H1 (cell line): ENCODE data around the gene UTP14C.

ENCODE experiments used
- CBX8 ChIP-seq: fragments of 300-800, 300-1000 bp; sonication (generic); IDR thresholded peaks from 2 replicates; pipeline ENCODE4 v1.7.1; 2016; ENCODE audit warnings: low read depth, low read length, borderline replicate concordance
- CTCF ChIP-seq, 3 experiments: IDR thresholded peaks; 1 replicate in 2 of 3; 2 replicates in 1 of 3; pipeline versions ENCODE4 v1.5.1 to v1.6.1; 2011; ENCODE audit warnings: low read length in 3 of 3, mild to moderate bottlenecking in 3 of 3, inconsistent platforms in 2 of 3, low read depth in 1 of 3, moderate library complexity in 1 of 3; ENCODE audit not compliant: insufficient read depth in 1 of 3; ENCODE audit errors: control extremely low read depth in 1 of 3
- EZH2 ChIP-seq: fragments of 200-600 bp; sonication (generic); IDR thresholded peaks from 2 replicates; pipeline ENCODE4 v1.7.1; 2012; ENCODE audit warnings: low read depth, mild to moderate bottlenecking, moderate library complexity, low read length, inconsistent platforms; ENCODE audit not compliant: severe bottlenecking
- GTF2F1 ChIP-seq: IDR thresholded peaks from 2 replicates; pipeline ENCODE4 v1.6.1; 2012; ENCODE audit warnings: low read depth, low read length, improper control_type of control experiment, borderline replicate concordance
- JUN ChIP-seq: IDR thresholded peaks from 2 replicates; pipeline ENCODE4 v1.6.1; 2011; ENCODE audit warnings: low read depth, mild to moderate bottlenecking, improper control_type of control experiment, low read length
- MAFK ChIP-seq: IDR thresholded peaks from 2 replicates; pipeline ENCODE4 v1.6.1; 2012; ENCODE audit warnings: low read depth, mild to moderate bottlenecking, improper control_type of control experiment, low read length
- POLR2A ChIP-seq, 2 experiments: IDR thresholded peaks; 1 replicate in 1 of 2; 2 replicates in 1 of 2; pipeline ENCODE4 v1.6.1; 2011; ENCODE audit warnings: low read depth in 2 of 2, low read length in 2 of 2, mild to moderate bottlenecking in 2 of 2; ENCODE audit errors: control extremely low read depth in 1 of 2
- RXRA ChIP-seq: IDR thresholded peaks from 2 replicates; pipeline ENCODE4 v1.6.1; 2011; ENCODE audit warnings: low read depth, mild to moderate bottlenecking, low read length, moderate library complexity; ENCODE audit not compliant: insufficient read depth
- SP2 ChIP-seq: IDR thresholded peaks from 2 replicates; pipeline ENCODE4 v1.6.1; 2012; ENCODE audit warnings: mild to moderate bottlenecking, low read length, inconsistent platforms
- TF ChIP-seq, protein P1 (sequence below): IDR thresholded peaks from 2 replicates; pipeline ENCODE4 v1.6.1; 2011; ENCODE audit warnings: low read length, improper control_type of control experiment

- TF ChIP-seq POLR2A (IDR thresholded peaks at IDR 0.05; ENCODE audit: control extremely low read depth in 1 of 2, low read depth in 2 of 2, low read length in 2 of 2) (no peak; a peak in 1 of 3 replicates), CTCF (IDR thresholded peaks at IDR 0.05; ENCODE audit: control extremely low read depth in 1 of 3, insufficient read depth in 1 of 3, low read depth in 1 of 3, low read length in 3 of 3) (no peak), EZH2 (no peak), GTF2F1 (no peak), CBX8 (no peak), SP2 (no peak), RXRA (no peak), MAFK (no peak), JUN (no peak)
- TF ChIP-seq, protein P1, sequence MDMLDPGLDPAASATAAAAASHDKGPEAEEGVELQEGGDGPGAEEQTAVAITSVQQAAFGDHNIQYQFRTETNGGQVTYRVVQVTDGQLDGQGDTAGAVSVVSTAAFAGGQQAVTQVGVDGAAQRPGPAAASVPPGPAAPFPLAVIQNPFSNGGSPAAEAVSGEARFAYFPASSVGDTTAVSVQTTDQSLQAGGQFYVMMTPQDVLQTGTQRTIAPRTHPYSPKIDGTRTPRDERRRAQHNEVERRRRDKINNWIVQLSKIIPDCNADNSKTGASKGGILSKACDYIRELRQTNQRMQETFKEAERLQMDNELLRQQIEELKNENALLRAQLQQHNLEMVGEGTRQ: no peak
Measured at GRCh38 chr13:52012512-52012836, 12.0 kb upstream of the UTP14C start.
